Stimulated activated CD4-positive, alpha-beta T cell treated with anti-CD3 and anti-CD28 coated beads, TNF-alpha, amount 100 ng/mL, for 1 hour (primary cell): Measurements from ENCODE around the gene LUM.

Experiments
- DNase-seq, 3 donors: peaks; one replicate each; pipeline ENCODE4 v3.0.0-alpha.2; 2020; ENCODE audit warnings: low read depth in 3 of 3, low spot score in 1 of 3

The LUM gene, protein sequence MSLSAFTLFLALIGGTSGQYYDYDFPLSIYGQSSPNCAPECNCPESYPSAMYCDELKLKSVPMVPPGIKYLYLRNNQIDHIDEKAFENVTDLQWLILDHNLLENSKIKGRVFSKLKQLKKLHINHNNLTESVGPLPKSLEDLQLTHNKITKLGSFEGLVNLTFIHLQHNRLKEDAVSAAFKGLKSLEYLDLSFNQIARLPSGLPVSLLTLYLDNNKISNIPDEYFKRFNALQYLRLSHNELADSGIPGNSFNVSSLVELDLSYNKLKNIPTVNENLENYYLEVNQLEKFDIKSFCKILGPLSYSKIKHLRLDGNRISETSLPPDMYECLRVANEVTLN

DNA sequence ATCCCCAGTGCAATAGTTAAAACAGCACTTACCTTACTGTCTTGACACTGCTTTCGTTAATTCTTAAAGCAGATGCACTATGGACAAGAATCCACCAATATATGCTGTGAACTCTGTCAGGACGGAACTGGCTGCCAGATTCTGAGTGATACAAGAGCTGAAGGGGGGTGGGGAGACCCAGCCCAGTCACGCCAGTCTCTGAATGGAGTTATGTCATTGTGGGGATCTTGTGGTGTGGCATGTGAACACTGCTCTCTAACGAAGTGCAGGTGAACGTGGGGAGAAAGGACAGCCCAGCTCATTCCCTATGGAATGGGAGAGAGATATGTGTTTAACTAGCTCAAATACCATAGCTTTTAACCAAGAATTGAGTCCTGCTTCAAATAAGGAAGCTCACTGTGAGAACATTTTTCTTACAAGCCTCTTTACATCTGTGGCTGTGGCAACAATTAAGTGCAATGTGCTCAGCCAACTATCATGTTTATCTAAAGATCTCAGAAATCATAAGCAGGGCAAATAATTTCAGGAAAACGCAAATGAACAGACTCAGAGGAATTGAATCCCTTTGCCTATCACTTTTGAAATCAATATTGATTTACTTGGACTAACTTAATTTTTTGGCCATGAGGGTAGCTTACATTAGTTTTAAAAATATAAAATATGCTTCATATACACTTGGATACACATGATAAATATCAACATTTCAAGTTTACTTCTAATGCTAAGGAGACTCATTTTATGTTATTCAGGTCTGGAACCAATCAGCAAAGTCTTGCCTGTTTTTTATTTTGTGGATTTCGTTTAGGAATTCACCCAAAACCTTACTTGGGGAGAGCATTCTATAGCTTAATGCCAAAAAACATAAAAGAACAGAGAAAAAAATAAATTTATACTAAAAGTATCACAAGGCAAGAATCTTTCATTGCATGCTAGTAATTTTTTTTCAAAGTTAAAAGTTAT is at the start of gene LUM:
Gene LUM, minus strand, starts transcription at position 129 of the 960 bp plus-strand sequence. CDS start 2,515 bp downstream, outside the sequence.
- no peak for DNase-seq

GRCh38 chr12:91161009-91161408 is 49.7 kb upstream of the LUM start:
- no peak for DNase-seq

DNA sequence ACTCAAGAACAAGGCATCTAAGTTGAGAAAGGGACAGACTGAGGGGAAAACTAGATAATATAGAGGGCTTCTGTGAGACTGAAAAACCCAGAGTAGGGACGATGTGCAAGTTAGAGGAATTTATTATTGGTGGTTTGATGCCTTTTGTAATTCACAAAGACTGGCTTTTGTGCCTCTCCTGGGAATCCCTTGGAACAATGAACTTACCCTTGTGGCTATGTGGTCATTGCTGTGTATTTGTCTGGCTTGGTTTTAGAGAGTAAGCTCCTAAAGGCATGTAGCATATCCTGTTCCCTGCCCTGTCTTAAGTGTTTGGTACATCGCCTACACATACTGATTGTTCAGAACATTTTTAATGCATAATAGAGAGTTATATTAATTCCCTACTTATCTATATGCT is 44.7 kb upstream of the LUM start:
- no peak for DNase-seq

DNA sequence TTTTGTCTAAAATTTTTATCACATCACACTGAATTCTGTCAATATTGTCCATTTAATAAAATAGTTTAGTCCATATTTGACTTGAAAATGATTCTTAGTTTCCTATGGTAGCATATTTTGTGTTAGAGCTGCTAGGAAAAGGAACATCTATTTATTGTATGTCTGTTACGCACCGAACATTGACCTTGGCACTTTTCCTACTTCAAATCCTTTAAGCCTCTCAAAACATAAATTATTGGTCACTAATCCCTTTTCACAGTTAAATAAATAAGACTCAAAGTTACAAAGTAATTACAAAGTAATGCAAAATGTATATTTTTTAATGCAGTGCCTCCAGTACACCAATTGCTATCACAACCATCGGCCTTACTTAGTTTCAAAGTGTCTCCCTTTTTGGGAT is 42.8 kb upstream of the LUM start:
- no peak for DNase-seq

GRCh38 chr12:91144053-91144452 is 32.8 kb upstream of the LUM start:
- no peak for DNase-seq

DNA sequence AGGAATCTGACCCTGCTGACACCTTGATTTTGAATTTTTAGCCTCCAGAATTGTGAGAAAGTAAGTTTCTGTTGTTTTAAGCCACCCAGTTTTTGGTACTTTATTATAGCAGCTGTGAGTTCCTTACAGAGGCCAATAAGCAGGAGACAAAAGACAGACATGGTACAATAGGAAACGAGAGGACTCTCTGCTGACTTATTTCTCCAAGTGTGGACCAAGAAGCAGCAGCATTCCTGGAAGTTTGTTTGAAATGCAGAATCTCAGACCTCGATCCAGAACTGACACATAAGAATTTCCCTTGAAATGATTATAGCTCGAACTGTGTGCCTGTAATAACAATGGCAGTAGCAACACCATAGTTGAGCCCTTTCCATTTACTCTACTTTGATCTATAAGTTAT is 31.9 kb upstream of the LUM start:
- DNase-seq, result no peak

- DNase-seq, result no peak
Measured at GRCh38 chr12:91142221-91142631, 30.9 kb upstream of the LUM start.

DNA sequence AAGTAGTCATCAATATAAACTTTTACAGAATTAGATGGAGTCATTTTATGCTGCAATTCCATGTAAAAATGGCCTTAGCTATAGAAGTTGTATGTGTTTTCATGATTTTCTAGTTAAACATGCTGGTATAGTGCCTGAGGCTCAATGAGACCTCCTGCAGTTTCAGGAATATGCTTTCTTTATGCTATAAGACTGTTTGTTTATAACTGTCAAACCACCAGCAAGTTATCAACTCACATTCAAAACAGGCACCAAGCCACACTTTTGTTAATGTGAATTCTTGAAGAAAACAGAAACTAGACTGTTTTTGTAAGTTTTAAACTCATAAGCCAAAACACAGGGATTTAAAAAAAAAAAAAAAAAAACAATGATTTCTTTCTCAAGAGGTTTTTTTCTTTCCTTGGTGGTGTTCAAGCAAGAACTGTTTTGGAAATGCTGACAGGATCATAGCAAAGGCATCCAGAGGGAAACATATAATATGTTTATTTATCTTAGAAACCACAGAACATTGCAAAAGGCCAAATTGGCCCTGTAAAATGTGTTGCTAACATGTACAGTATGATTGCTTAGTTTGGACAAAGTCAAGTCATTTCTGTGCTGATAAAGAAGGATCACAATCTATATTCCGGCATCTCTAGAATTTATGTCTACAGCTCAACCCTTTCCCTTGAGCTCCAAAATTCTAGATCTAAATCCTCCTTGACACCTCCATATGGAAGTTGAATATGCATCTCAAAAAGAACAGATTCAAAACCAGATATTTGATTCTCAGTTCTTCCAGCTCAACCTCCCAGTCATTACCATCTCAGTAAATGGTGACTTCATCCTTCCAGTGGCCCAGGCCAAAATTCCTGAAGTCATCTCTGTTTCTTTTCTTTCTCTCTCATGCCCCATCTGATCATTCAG is 29.0 kb upstream of the LUM start:
- no peak for DNase-seq

DNA sequence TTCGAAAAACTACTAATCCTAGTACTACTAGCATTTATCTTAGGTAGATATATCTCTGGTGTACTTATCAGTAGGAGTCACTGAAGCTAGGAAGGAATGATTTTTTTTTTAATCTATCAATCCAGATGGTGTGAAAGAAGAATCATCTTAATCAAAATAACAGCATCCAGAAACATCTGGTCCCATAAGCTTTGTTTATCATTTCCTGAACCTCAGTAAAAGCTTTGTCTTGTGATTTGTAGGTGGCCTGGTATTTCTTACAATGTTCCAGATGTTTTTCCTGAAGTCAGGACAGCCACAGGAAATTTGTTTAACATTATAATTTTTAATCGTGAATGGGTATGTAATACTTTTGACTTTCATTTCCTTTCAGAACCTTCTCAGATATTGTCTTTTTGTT is 28.0 kb upstream of the LUM start:
- DNase-seq, result no peak

DNA sequence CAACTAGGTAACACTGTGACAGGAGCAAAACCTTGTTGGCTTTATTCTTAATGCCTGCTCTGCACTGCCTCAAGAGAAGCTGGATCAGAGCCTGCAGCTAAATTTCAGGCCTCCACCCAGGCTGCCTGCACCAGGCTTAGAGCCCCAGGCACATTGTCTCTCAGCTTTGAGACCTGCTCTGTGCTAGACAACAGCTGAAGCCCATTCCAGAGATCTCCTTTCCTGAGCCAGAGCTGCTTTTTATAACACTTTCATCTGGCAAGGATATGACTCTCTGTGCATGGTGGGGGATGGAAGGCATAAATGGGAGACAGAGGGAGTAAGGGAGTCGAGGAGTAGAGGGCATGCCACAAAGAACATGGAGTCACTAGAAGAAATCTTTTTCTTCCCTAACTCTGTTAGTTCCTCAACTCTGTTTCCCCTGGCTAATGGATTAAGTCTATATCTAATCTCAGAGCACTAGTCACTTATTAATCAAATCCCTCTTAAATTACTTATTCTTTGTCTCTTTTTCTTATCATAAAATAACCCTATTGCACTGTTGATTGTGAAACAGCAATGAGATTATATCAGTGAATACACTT is 27.1 kb upstream of the LUM start:
- no peak for DNase-seq

- DNase-seq, result no peak
Measured at GRCh38 chr12:91133871-91134270, 22.6 kb upstream of the LUM start.

DNA sequence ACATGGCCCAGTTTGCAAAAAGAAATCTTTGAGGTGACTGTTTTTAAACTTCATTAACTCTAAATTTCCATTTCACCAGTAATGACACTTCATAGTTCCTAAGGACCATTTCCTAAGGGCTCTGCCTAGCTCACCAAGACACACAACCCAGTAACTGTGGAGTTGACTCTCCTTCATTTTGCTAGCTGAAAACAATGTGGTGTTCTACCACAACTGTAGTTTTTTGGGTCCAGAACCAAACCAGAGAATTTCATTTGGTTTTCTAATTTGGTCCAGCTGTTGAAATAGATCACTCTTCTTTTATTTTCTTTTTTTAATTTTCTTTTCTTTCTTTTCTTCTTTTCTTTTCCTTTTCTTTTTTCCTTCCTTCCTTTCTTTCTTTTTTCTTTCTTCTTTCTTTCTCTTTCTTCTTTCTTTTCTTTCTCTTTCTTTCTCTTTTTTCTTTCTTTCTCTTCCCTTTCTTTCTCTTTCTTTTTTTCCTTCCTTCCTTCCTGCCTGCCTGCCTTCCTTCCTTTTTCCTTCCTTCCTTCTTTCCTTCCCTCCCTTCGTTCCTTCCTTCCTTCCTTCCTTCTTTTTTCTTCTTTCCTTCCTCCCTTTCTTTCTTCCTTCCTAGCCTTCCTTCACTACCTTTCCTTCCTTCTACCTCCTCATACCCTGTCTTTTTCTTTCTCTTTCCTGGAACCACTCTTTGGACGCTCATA is 18.5 kb upstream of the LUM start:
- DNase-seq, result no peak

DNA sequence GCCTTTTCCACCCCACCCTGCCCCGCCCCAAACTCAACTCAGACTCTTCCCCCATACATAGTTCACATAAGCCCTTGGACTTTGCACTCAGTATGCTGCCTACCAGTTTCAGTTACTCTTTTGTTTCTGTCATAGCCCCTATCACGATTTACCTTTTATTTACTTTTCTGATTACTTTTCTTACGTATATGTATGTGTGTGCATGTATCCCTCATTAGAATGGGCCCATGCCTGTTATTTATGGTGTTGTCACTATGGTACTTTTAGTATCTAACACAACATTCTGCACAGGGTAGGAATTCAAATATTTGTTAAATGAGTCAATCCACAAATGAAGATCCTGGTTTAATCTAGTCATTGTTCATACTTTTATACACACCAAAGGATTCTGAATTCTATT is 16.5 kb upstream of the LUM start:
- no peak for DNase-seq

GRCh38 chr12:91127306-91127705 is 16.0 kb upstream of the LUM start:
- DNase-seq, result no peak

- no peak for DNase-seq
Measured at GRCh38 chr12:91126516-91126915, 15.2 kb upstream of the LUM start.

DNA sequence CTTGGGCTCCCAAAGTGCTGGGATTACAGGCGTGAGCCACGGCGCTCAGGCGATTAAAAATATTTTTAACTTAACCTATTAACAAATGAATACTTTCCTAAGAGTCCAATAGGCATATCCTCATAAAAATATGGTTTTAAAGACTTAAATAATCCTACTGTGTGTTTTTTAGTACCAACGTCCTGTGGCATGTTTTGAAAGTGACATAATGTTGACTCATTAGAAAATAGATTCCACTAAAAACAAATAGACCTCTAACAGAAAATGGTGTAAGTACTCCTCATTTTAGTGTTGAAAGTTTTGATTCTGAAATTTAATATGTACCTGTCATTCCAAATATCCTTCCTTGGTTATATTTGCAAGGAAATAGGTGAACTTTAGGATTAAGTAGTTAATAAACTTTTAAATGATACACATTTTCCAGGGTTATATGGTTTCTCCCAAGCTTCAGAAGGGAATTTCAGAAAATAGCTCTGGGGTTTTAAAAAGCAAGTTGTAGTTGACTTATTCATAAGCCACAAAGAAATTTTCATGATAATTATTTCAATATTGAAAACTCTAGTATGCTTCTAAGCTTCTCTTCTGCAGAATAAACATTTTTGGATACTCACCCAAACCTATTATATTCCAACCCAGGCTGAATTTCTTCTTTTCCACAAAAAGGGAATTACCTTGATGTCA is 12.1 kb upstream of the LUM start:
- no peak for DNase-seq

DNA sequence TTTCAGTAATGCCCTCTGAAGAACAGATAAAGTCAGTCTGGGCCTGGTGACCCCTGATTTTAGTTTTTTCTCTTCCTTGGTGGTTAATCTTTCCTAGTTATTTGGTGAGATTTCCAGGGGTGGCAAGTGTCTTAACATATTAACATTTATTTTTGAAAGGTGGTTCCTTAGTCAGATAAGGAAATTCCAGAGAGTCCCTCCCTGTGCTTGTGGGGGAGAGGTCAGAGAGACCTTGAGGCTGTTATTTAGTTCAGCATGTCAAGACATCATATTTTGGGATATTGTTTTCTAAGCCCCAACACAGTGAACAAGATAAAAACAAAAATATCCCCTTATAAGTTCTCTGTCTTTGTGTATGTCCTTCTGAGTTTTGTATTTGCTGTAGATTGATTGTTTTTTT is 9.5 kb upstream of the LUM start:
- no peak for DNase-seq

- no peak for DNase-seq
Measured at GRCh38 chr12:91119089-91119488, 7.8 kb upstream of the LUM start.

GRCh38 chr12:91113621-91114020 is 2.3 kb upstream of the LUM start:
- DNase-seq, result no peak
